ENCODE measurements around the gene NAV3.

NAV3 gene

GRCh38 chr12:78181544-78182162 lies 351.0 kb downstream of the NAV3 start:
- no peak for DNase-seq (ENCODE audit: low read depth in 2 of 2, low spot score in 1 of 2)

- no peak for DNase-seq (ENCODE audit: low read depth in 2 of 2, low spot score in 1 of 2)
These were observed 353.1 kb downstream of the NAV3 start for GRCh38 chr12:78183824-78184223.

- DNase-seq (ENCODE audit: low read depth in 2 of 2, low spot score in 1 of 2) = no peak
These were observed 354.4 kb downstream of the NAV3 start for GRCh38 chr12:78185109-78185508.

DNA sequence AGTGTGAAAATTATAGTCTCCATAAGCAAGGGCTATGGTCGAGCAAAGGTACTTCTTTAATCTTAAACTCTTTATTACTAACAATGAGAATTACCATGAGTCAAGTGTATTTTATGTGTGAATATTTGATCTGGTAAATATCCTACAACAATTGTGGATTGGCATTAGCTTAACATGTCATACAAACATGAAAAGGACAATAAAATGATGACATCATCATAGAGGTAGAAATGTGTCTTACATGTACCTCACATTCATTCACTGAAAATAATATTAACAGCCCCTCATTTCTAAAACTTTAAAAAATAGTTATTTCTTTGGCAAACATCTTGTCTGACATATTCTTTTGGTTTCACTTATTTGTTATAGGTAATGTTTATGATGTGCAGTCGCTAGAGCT lies 355.0 kb downstream of the NAV3 start:
- no peak for DNase-seq (ENCODE audit: low read depth in 2 of 2, low spot score in 1 of 2)

GRCh38 chr12:78186670-78187069 lies 356.0 kb downstream of the NAV3 start:
- DNase-seq (ENCODE audit: low read depth in 2 of 2, low spot score in 1 of 2) = no peak

- no peak for DNase-seq (ENCODE audit: low read depth in 2 of 2, low spot score in 1 of 2)
These were observed 357.0 kb downstream of the NAV3 start for GRCh38 chr12:78187741-78188140.

DNA sequence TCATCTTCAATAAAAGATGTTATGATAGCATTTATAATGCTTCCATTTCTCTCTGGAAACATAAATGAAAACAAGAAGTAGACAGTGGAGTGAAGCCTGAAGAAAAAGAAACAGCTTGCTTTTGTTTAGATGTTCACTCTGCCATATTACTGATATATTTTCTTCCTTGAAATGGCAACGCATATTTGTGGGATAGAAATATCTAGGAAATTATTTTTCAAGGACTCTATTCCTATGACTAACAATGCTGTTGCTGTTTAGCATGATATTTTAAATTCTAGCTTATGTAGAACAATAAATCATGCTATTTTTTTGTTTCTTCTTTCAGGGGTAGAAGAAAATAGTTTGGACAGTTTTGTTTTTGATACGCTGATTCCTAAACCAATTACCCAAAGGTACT lies 359.0 kb downstream of the NAV3 start:
- no peak for DNase-seq (ENCODE audit: low read depth in 2 of 2, low spot score in 1 of 2)

GRCh38 chr12:78191611-78192010 lies 360.9 kb downstream of the NAV3 start:
- DNase-seq (ENCODE audit: low read depth in 2 of 2, low spot score in 1 of 2) = no peak

GRCh38 chr12:78192979-78193378 lies 362.3 kb downstream of the NAV3 start:
- no peak for DNase-seq (ENCODE audit: low read depth in 2 of 2, low spot score in 1 of 2)

- DNase-seq (ENCODE audit: low read depth in 2 of 2, low spot score in 1 of 2) = no peak
These were observed 363.8 kb downstream of the NAV3 start for GRCh38 chr12:78194448-78194847.

GRCh38 chr12:78198896-78199295 lies 368.2 kb downstream of the NAV3 start:
- no peak for DNase-seq (ENCODE audit: low read depth in 2 of 2, low spot score in 1 of 2)

DNA sequence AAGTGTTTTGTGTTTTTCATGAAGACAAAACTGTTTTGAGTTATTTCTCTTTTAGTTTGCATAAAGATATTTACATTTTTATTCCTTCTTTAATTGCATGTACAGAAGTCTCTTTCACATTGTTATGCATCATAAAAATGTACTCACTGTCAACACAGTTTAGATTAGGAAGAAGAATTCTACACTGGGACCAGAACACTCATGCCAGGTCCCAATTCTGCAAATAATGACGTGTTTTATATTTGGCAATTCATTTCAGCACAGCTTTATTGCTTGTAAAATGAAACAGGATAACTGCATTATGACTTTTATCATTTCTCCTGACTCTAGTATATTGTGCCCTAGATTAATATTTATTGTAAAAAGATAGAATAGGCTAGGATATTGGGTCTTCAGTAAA lies 369.2 kb downstream of the NAV3 start:
- no peak for DNase-seq (ENCODE audit: low read depth in 2 of 2, low spot score in 1 of 2)

DNA sequence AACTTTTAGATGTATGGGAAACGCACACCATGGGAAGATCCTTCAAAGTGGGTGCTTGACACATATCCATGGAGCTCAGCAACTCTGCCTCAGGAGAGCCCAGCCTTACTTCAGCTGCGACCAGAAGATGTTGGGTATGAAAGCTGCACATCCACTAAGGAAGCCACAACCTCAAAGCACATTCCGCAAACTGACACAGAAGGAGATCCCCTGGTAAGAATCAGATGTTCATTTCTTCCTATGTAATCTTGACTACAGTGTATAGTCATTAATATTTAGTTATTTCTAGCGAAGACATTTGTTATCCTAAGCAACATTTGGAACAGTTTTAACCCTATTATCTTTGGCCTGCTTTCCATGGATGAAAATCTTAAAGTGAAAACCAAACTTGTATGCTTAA lies 374.2 kb downstream of the NAV3 start:
- DNase-seq (ENCODE audit: low read depth in 2 of 2, low spot score in 1 of 2) = no peak

DNA sequence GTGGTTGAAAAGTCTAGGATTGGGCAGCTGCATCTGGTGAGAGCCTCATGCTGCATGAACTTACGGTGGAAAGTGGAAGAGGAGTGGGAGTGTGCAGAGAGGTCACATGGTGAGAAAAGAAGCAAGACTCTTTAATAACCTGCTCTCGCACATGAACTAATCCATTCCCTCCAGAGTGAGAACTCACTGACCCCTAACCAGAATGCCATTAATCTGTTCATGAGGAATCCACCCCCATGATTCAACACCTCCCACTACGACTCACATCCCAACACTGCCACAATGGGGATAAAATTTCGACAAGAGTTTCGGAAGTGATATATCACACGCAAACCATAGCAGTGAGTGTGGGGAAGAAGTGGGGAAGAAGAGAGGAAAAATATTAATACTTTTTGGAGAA lies 377.4 kb downstream of the NAV3 start:
- no peak for DNase-seq (ENCODE audit: low read depth in 2 of 2, low spot score in 1 of 2)

DNA sequence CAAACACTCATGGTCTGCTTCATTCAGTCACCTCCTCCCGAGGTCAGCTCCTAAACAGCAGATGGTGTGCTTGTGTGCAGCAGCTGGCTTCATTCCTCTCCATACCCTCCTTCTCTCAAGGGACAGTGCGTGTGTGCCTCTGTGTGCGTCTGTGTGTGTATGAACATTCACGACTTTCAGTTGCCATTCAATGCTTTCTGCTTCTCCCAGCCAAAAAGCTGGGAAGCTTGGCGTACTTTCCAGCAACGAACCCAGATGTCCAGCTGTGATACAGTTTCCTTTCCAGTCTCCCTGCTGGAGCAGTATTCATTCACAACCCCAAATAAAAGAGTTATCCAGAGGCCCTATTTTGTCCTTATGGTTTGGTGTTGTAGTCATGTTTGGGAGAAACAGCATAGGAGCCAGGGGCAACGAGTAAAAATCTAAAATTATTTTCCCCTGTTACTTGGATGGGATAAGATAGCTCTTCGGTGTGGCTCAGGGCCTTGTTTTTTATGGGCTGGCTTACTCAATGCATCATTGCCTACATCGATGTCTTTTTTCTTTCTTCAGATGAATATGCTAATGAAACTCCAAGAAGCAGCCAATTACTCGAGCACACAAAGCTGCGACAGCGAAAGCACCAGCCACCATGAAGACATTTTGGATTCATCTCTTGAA lies 379.3 kb downstream of the NAV3 start:
- no peak for DNase-seq (ENCODE audit: low read depth in 2 of 2, low spot score in 1 of 2)

DNA sequence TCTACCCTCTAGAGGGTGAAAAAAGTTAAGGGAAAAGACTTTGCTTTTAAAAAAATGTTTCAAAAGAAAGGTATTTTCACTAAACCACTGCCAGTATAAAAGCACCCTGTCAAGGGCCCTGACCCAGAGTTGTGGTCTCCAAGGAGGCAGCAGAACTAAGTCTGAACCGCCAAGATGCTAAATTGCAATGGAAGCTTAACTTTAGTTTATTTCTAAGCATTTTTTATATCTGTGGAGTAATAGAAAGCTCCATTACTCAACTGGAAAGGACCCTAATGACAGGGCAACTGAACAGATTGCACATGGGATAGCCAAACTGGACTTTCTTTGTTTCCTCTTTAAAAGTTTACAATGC lies 379.8 kb downstream of the NAV3 start:
- no peak for DNase-seq (ENCODE audit: low read depth in 2 of 2, low spot score in 1 of 2)

DNA sequence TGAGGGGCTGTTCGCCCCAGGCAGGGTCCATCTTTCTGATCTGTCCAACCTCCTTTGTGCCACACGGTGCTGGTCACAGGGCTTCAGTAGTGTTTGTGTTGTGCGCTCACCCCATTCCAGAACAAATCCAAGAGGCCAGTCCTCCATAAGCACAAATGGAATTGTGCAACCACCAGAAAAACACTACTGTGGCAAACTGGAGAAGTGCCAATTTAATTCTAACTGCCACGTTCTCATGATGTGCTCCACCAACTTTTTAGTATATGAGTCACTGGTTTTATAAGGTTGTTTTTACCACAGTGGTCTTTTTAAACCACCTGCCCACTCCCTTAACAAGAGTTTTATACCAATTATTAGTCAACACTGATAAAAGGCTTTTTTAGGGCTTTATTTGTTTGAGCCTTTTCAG lies 380.2 kb downstream of the NAV3 start:
- no peak for DNase-seq (ENCODE audit: low read depth in 2 of 2, low spot score in 1 of 2)

- DNase-seq (ENCODE audit: low read depth in 2 of 2, low spot score in 1 of 2) = no peak
These were observed 390.1 kb downstream of the NAV3 start for GRCh38 chr12:78220811-78221210.

GRCh38 chr12:78224154-78224553 lies 393.5 kb downstream of the NAV3 start:
- DNase-seq (ENCODE audit: low read depth in 2 of 2, low spot score in 1 of 2) = no peak

DNA sequence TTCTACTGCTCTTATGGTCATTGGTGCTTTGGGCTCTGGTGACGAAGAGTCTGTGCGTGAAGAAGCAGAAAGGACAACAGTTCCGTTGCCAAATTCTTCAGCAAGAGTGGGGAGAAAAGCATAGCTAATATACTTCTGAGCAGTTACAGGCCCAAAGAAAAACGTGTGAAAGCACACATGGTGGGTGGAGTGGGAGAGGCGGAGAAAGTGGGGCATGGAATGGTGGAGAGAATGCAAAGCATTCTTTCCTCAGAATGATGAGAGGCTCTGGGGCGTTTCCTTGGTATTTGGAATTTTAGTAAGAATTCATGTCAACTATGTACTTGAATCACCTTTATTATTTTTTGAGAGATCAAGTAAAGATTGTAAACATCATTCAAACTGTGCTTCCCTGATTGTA lies 396.1 kb downstream of the NAV3 start:
- no peak for DNase-seq (ENCODE audit: low read depth in 2 of 2, low spot score in 1 of 2)

- no peak for DNase-seq (ENCODE audit: low read depth in 2 of 2, low spot score in 1 of 2)
These were observed 399.0 kb downstream of the NAV3 start for GRCh38 chr12:78229591-78230101.

GRCh38 chr12:78232756-78233155 lies 402.1 kb downstream of the NAV3 start:
- no peak for DNase-seq (ENCODE audit: low read depth in 2 of 2, low spot score in 1 of 2)

- DNase-seq (ENCODE audit: low read depth in 2 of 2, low spot score in 1 of 2) = no peak
These were observed 405.6 kb downstream of the NAV3 start for GRCh38 chr12:78236264-78236663.

Measured in stimulated activated CD8-positive, alpha-beta memory T cell treated with anti-CD3 and anti-CD28 coated beads, Interleukin-4, amount 100 ng/mL, for 4 hours (primary cell).